IPS DF 4.7 (cell line): ENCODE data around the gene PIK3CB.
"Not testable (repeated sequence)": the region's sequence is repeated elsewhere in the genome, so short reads cannot be mapped to it uniquely, and the experiment has no call there.

Experiments used
- DNase-seq: peaks from one replicate; pipeline ENCODE4 v3.0.0-alpha.2; 2013; ENCODE audit warnings: low spot score; ENCODE audit errors: extremely low read depth

The PIK3CB gene

GRCh38 chr3:138620431-138620830, 214.3 kb downstream of the PIK3CB start:
- DNase-seq, result no peak

- DNase-seq, result no peak
Observed at GRCh38 chr3:138615462-138615861, 219.3 kb downstream of the PIK3CB start.

DNA sequence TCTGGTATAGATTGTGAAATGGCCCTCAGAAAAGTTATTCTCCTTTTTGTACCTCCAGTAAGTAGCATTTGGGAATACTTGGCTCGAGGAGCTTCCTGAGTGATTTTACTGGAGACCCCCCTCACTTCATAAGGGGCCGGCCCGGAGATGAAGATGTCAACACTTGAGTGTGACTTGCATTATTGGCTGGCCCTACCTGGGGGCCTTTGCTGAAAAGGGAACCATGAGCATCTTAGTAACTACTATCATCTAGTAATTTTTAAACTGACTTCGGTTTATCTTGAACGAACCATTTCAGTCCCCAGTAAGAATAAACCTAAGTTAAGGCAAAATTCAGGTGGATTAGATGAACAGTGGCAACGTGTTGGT, 224.8 kb downstream of the PIK3CB start:
- no peak for DNase-seq

GRCh38 chr3:138608322-138609135, 226.2 kb downstream of the PIK3CB start, which contains the start of gene FAIM:
Gene FAIM, plus strand, starts transcription at chr3:138608771. Its CDS starts 10,956 bp downstream, at chr3:138619727.
- no peak for DNase-seq

- not testable (repeated sequence) for DNase-seq
Observed at GRCh38 chr3:138604106-138604595, 230.6 kb downstream of the PIK3CB start.
